22Rv1 (cell line): ENCODE measurements around the gene CACNA1C.

ENCODE experiments used
- H3K27ac ChIP-seq: fragments of 450-650 bp; 2 replicates; pipeline ENCODE4 v1.5.1; 2017
- ZFX ChIP-seq: fragments of 450-650 bp; IDR thresholded peaks from 2 replicates; pipeline ENCODE4 v1.6.1; 2017; ENCODE audit warnings: antibody characterized with exemption, borderline replicate concordance
- TF ChIP-seq, protein P1 (sequence below): fragments of 450-650 bp; IDR thresholded peaks from 2 replicates; pipeline ENCODE4 v1.5.1; 2017; ENCODE audit warnings: mild to moderate bottlenecking

CACNA1C gene

DNA sequence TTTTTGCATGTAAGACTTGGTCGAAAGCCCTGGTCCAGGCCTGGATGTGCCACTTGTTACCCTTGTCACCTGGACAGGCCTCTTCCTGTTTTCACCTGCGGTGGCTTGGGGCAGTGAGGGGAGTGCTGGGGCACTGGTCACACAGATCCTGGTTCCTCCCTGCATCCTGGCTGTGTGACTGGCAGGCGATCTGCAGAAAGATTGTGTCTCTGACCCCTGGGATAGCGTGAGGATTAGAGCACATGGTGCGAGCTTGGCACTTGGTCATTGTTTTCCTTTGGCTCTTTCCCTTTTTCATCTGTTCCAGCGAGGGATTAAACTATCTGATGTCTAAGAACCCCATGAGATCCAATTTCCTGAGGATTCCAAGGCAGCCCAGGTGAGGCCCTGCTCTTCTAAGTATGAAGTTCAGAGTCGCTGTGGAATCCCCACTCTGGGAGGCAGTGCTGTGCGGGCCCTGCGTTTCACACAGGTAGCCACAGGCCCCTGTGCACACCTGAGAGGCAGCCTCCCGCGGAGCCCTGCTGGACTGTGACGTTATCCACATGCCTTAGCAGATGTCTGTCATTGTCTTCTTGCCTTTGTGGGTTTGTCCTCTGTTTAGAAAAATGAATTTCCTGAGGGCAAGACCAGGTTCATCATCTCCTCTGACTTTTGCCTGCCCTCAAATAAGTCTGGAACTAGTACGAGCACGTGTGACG is 288.4 kb downstream of the CACNA1C start:
- no peak for TF ChIP-seq ZFX
- TF ChIP-seq, protein P1, sequence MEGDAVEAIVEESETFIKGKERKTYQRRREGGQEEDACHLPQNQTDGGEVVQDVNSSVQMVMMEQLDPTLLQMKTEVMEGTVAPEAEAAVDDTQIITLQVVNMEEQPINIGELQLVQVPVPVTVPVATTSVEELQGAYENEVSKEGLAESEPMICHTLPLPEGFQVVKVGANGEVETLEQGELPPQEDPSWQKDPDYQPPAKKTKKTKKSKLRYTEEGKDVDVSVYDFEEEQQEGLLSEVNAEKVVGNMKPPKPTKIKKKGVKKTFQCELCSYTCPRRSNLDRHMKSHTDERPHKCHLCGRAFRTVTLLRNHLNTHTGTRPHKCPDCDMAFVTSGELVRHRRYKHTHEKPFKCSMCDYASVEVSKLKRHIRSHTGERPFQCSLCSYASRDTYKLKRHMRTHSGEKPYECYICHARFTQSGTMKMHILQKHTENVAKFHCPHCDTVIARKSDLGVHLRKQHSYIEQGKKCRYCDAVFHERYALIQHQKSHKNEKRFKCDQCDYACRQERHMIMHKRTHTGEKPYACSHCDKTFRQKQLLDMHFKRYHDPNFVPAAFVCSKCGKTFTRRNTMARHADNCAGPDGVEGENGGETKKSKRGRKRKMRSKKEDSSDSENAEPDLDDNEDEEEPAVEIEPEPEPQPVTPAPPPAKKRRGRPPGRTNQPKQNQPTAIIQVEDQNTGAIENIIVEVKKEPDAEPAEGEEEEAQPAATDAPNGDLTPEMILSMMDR, result no peak
- H3K27ac ChIP-seq, result no peak overlapping the region

DNA sequence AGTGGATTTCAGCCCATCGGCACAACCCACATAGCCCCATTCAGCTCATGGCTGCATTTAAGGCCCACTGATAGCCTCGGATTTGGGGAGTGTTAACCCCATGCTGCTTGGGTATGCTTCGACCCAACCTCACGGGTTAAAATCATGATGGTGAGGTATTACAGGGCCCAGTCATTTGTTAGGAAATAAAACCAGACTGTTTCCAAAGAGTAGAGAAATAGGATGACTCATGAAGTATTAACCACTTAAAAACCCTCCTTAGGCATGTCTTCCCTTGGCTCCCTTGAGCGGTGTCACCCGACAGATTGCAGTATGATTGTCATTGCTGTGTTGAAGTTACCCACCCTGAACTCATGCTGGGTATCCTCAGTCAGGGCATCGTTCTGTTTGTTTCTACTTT is 289.1 kb downstream of the CACNA1C start:
- no peak overlapping the region for H3K27ac ChIP-seq
- no peak for TF ChIP-seq ZFX
- TF ChIP-seq, protein P1, result no peak

DNA sequence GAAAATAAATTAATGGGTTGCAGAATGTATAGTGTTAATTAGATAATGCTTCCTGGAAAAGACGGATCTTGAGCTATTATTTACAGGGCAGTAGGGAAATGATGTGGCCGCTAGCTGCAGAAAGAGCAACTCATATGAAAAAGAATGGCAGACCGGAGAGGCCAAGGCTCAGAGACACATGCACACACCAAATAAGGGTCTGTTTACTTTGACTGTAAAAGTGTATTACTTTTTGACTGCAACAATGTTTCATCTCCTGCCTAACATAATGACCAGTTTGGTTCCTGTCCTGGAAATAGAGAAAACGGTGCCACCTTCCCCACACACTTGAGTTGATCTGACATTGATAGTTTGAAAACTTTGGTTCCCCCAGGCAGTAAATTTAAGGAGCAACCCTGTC is 290.9 kb downstream of the CACNA1C start:
- no peak overlapping the region for H3K27ac ChIP-seq
- TF ChIP-seq, protein P1, result no peak
- no peak for TF ChIP-seq ZFX

DNA sequence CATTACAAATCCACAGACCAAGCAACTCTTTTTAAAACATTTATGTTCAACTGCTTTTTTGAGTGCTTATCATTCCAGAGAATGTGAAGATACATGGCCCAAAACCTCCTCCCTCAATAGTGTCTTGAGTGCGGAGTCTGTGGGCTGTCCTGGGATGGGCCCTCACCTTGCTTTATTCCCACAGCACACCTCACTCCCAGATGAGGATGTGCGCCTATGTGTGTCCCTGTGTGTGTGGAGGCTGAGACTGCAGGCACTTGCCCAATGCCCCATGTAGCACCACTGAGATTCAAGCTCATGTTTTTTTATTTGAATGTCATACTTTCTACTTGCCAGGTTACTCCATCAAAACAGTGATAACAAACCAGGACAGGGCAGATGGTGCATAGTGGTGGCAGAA is 291.7 kb downstream of the CACNA1C start:
- no peak overlapping the region for H3K27ac ChIP-seq
- no peak for TF ChIP-seq ZFX
- TF ChIP-seq, protein P1, result no peak

DNA sequence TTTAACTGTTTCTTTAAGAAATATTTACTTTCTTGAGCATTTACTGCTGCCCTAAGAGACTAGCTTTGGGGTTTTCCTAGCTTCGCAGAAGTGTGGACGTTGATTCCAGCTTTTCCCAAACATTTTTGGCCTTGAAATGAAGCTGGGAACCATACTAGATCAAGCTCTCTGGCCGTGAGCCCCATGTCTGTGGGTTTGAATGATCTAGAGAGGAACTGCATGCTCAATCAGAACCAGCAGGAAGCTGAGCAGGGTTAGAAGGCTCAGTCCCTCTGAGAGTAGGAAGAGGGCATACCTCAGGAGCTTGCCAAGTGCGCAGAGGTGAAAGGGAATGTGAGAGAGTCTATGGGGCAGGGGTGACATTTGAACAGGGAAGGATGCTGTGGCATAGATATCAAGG is 292.1 kb downstream of the CACNA1C start:
- TF ChIP-seq, protein P1, result no peak
- no peak for TF ChIP-seq ZFX
- no peak overlapping the region for H3K27ac ChIP-seq

DNA sequence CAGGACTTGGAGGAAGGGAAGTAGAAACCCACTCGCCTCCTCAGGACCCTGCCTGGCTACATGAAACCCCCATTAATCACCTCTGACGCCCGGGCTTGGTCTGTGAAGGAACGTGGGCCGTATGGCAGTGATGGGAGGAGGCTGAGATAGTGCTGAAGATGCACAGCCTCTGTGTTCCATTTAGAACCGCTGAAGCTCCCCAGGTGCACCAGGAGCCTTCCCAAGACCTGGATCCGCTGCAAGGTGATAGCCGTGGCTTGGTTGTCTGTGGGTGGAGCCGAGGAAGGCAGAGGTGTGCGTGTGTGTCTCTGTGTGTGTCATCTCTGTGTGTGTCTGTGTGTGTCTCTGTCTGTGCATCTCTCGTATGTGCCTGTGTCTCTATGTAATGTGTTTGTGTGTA is 293.1 kb downstream of the CACNA1C start:
- no peak for TF ChIP-seq ZFX
- TF ChIP-seq, protein P1, result no peak
- no peak overlapping the region for H3K27ac ChIP-seq

DNA sequence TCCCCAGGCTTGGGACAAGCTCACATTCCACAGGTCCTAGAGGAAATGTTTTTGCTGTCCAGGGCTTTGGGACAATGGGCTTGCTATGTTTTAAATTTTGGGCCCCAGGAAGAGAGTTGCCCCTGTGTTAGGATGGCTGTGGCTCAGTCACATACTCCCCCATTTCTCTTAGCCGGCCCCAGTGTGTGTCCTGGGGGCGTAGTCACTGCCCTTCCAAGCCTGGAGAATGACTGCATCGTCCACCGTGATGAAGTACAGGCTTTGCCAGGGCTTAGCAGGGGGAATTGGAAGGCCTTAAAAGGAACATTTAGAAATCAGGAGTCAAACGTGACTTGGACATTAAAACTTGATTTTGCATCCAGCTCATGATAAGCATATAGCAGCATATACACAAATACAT is 293.6 kb downstream of the CACNA1C start:
- no peak overlapping the region for H3K27ac ChIP-seq
- TF ChIP-seq, protein P1, result no peak
